ENCODE results near the gene TMEM72.

Gene TMEM72

GRCh38 chr10:44982114-44982460, 71.0 kb downstream of the TMEM72 start:
- ChIA-PET POLR2A (interaction anchor here (1.1 kb wide), 1 partner anchor 9 kb away, joined by 3 read pairs; no protein-coding TSS in a partner anchor), CTCF (interaction anchor here (1.7 to 8.6 kb wide), 3 partner anchors 10 to 49 kb away, joined by 4 to 99 read pairs (median 5); no protein-coding TSS in a partner anchor)
- DNase-seq (ENCODE audit: extremely low spot score) = no peak
- TF ChIP-seq, protein P1, sequence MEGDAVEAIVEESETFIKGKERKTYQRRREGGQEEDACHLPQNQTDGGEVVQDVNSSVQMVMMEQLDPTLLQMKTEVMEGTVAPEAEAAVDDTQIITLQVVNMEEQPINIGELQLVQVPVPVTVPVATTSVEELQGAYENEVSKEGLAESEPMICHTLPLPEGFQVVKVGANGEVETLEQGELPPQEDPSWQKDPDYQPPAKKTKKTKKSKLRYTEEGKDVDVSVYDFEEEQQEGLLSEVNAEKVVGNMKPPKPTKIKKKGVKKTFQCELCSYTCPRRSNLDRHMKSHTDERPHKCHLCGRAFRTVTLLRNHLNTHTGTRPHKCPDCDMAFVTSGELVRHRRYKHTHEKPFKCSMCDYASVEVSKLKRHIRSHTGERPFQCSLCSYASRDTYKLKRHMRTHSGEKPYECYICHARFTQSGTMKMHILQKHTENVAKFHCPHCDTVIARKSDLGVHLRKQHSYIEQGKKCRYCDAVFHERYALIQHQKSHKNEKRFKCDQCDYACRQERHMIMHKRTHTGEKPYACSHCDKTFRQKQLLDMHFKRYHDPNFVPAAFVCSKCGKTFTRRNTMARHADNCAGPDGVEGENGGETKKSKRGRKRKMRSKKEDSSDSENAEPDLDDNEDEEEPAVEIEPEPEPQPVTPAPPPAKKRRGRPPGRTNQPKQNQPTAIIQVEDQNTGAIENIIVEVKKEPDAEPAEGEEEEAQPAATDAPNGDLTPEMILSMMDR (IDR thresholded peaks at IDR 0.05; ENCODE audit: control extremely low read depth, extremely low read depth, low read depth, missing control alignments) = no peak

DNA sequence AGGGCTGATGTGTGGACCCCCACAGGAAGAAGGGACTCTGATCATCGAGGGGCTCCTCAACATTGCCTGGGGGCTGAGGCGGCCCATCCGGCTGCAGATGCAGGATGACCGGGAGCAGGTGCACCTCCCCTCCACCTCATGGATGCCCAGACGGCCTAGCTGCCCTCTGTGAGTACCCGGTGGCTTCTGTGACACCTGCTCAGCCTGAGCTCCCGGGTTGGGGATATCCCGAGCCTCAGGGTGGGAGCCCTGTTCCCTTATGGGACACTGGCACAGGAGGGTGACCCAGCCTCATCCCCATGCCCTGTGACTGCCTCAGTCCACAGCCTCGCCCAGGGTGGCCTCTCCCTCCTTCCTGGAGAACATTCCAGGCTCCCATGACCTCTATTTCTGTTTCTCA, 71.4 kb downstream of the TMEM72 start:
- POLR2A ChIA-PET = interaction anchor here (0.6 to 1.1 kb wide), 2 partner anchors 10 to 781 kb away, joined by 3 to 7 read pairs; no protein-coding TSS in a partner anchor
- DNase-seq (ENCODE audit: extremely low spot score) = no peak
- TF ChIP-seq, protein P1 (IDR thresholded peaks at IDR 0.05; ENCODE audit: control extremely low read depth, extremely low read depth, low read depth, missing control alignments) = no peak
- CTCF ChIA-PET = interaction anchor here (1.7 to 8.6 kb wide), 2 partner anchors 10 to 49 kb away, joined by 4 to 99 read pairs; no protein-coding TSS in a partner anchor

GRCh38 chr10:44983066-44983894, 72.1 kb downstream of the TMEM72 start:
- CTCF ChIA-PET = interaction anchor here (8.6 kb wide), 1 partner anchor 50 kb away, joined by 99 read pairs; no protein-coding TSS in a partner anchor
- POLR2A ChIA-PET = interaction anchor here (0.6 to 1.1 kb wide), 2 partner anchors 10 to 782 kb away, joined by 3 to 7 read pairs; no protein-coding TSS in a partner anchor

DNA sequence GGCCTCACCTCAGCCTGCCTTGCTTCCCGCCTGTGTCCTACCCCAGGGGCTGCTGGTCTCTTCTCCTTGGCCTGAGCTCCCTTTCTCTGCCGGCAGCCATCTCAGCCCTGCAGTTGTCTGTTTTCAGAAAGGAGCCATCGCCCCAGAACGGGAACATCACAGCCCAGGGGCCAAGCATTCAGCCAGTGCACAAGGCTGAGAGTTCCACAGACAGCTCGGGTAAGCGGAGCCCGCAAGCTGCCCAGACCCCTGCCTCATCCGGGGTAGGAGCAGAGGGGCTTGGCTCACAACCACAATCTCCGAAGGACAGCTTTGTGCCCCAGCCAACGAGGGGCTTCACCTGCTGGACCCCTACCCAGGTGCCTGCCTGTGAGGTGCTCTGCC, 72.8 kb downstream of the TMEM72 start:
- no peak for DNase-seq (ENCODE audit: extremely low spot score)
- ChIA-PET POLR2A (no interaction called here), CTCF (no interaction called here)
- TF ChIP-seq, protein P1 (IDR thresholded peaks at IDR 0.05; ENCODE audit: control extremely low read depth, extremely low read depth, low read depth, missing control alignments) = no peak

More at GRCh38 chr10:44983066-44983894, 72.1 kb downstream of the TMEM72 start:
- TF ChIP-seq, protein P1 (IDR thresholded peaks at IDR 0.05; ENCODE audit: control extremely low read depth, extremely low read depth, low read depth, missing control alignments) = no peak
- DNase-seq (ENCODE audit: extremely low spot score) = no peak

- CTCF ChIA-PET = interaction anchor here (2.8 kb wide), 1 partner anchor 52 kb away, joined by 12 read pairs; no protein-coding TSS in a partner anchor
These were observed 73.5 kb downstream of the TMEM72 start for GRCh38 chr10:44984671-44985101.

DNA sequence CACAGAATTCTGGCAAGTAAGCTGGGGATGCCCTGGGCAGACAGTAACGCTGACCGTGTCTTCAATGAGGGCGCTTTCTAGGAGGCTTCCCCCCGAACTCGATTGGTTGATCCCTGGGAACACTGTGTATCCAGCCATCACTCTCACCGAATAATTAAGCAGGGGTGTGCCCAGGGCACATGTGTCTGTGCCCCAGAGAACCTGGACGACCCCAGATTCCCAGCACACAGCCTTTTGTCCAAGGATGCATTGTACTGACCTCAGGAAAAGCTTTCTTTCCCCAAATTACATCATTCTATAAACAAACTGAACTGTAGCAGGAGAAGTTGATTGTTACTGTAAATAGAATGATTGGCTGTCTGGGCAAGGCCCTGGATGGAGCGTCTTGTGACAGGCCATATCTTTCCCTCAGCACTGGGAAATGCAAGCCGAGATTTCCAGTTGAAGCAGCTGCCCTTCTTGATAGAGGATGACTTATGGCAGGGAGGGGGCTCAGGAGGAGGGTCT, 74.1 kb downstream of the TMEM72 start:
- TF ChIP-seq, protein P1 (IDR thresholded peaks at IDR 0.05; ENCODE audit: control extremely low read depth, extremely low read depth, low read depth, missing control alignments) = no peak
- DNase-seq (ENCODE audit: extremely low spot score) = no peak
- ChIA-PET POLR2A (no interaction called here), CTCF (interaction anchor here (2.8 kb wide), 1 partner anchor 52 kb away, joined by 12 read pairs; no protein-coding TSS in a partner anchor)

More at GRCh38 chr10:44984671-44985101, 73.5 kb downstream of the TMEM72 start:
- no peak for DNase-seq (ENCODE audit: extremely low spot score)
- TF ChIP-seq, protein P1 (IDR thresholded peaks at IDR 0.05; ENCODE audit: control extremely low read depth, extremely low read depth, low read depth, missing control alignments) = no peak
- POLR2A ChIA-PET = no interaction called here

Measured in GM10248 (cell line).